WTC11 (cell line): ENCODE results near the gene PF4V1. TPM values are rescaled to one million over a fixed set of nuclear protein-coding genes. Genes with fewer than 3 reads are reported as not detected.

Experiments
- ATAC-seq: fragments of 200-7000 bp; cut with Tn5 transposase; 2 replicates; pipeline ENCODE4 v1.10.0; 2021; ENCODE audit warnings: mild to moderate bottlenecking, moderate library complexity
- CTCF ChIA-PET: fragments of 300-600 bp; sonication (Branson Sonifier 250); formaldehyde crosslinking; loops from one replicate; lab custom pipeline; 2021; ENCODE audit warnings: antibody characterized with exemption; lab: Charles Lee
- POLR2A ChIA-PET: fragments of 350-600 bp; sonication (Branson Sonifier 250); formaldehyde crosslinking; loops from one replicate; lab custom pipeline; 2021; ENCODE audit warnings: antibody characterized with exemption; lab: Charles Lee
- DNase-seq: peaks from one replicate; pipeline ENCODE4 v3.0.0; 2021; ENCODE audit warnings: low spot score
- H3K27ac Mint-ChIP-seq: 2 replicates; pipeline ENCODE4 v1.8.0; 2021; ENCODE audit warnings: mixed read lengths
- H3K27me3 Mint-ChIP-seq: 2 replicates; pipeline ENCODE4 v1.8.0; 2021; ENCODE audit warnings: low read depth, mild to moderate bottlenecking, moderate library complexity, mixed read lengths
- H3K36me3 Mint-ChIP-seq: 2 replicates; pipeline ENCODE4 v1.8.0; 2021; ENCODE audit warnings: mixed read lengths
- H3K4me1 Mint-ChIP-seq: 2 replicates; pipeline ENCODE4 v1.8.0; 2022; ENCODE audit warnings: mixed read lengths
- H3K4me3 Mint-ChIP-seq: 2 replicates; pipeline ENCODE4 v1.8.0; 2021; ENCODE audit warnings: mild to moderate bottlenecking, moderate library complexity, mixed read lengths
- H3K9me3 Mint-ChIP-seq: 2 replicates; pipeline ENCODE4 v1.8.0; 2021; ENCODE audit warnings: mixed read lengths
- CBFB ChIP-seq: sonication (generic); formaldehyde crosslinking; IDR thresholded peaks from 2 replicates; pipeline ENCODE4 v1.8.1; 2022; ENCODE audit warnings: mild to moderate bottlenecking, low read depth, missing genetic modification reagents
- CDX4 ChIP-seq: fragments of 250-450 bp; sonication (Bioruptor Pico); IDR thresholded peaks from 2 replicates; pipeline ENCODE4 v1.9.0; 2021; ENCODE audit warnings: moderate library complexity, mild to moderate bottlenecking, inconsistent platforms, borderline replicate concordance
- CREM ChIP-seq: sonication (generic); formaldehyde crosslinking; IDR thresholded peaks from 2 replicates; pipeline ENCODE4 v1.8.1; 2022; ENCODE audit warnings: mild to moderate bottlenecking, missing genetic modification reagents, moderate library complexity
- E2F1 ChIP-seq: sonication (generic); formaldehyde crosslinking; IDR thresholded peaks from 2 replicates; pipeline ENCODE4 v1.8.0; 2022; ENCODE audit warnings: mild to moderate bottlenecking, missing genetic modification reagents
- FOXJ3 ChIP-seq: sonication (generic); formaldehyde crosslinking; IDR thresholded peaks from 2 replicates; pipeline ENCODE4 v1.9.0; 2021; ENCODE audit warnings: missing genetic modification reagents, mild to moderate bottlenecking, borderline replicate concordance
- GABPB1 ChIP-seq: sonication (generic); formaldehyde crosslinking; IDR thresholded peaks from 2 replicates; pipeline ENCODE4 v1.8.1; 2023; ENCODE audit warnings: mild to moderate bottlenecking, missing genetic modification reagents
- JAZF1 ChIP-seq: fragments of 250-450 bp; sonication (Bioruptor Pico); IDR thresholded peaks from 2 replicates; pipeline ENCODE4 v1.9.0; 2021; ENCODE audit warnings: moderate library complexity, mild to moderate bottlenecking, inconsistent platforms
- MXD4 ChIP-seq: fragments of 250-450 bp; sonication (Bioruptor Pico); IDR thresholded peaks from 2 replicates; pipeline ENCODE4 v1.8.0; 2021; ENCODE audit warnings: mild to moderate bottlenecking, moderate library complexity, borderline replicate concordance
- NFATC4 ChIP-seq: fragments of 250-450 bp; sonication (Bioruptor Pico); IDR thresholded peaks from 2 replicates; pipeline ENCODE4 v1.9.0; 2021; ENCODE audit warnings: mild to moderate bottlenecking
- NR1H2 ChIP-seq: sonication (generic); formaldehyde crosslinking; IDR thresholded peaks from 2 replicates; pipeline ENCODE4 v1.9.0; 2021; ENCODE audit warnings: mild to moderate bottlenecking, moderate library complexity, missing genetic modification reagents
- OVOL2 ChIP-seq: fragments of 250-450 bp; sonication (Bioruptor Pico); IDR thresholded peaks from 2 replicates; pipeline ENCODE4 v1.9.0; 2021; ENCODE audit warnings: mild to moderate bottlenecking, borderline replicate concordance
- PREB ChIP-seq: sonication (generic); formaldehyde crosslinking; IDR thresholded peaks from 2 replicates; pipeline ENCODE4 v1.8.1; 2022; ENCODE audit warnings: mild to moderate bottlenecking, missing genetic modification reagents, moderate library complexity, borderline replicate concordance
- PRRX2 ChIP-seq: fragments of 250-450 bp; sonication (Bioruptor Pico); IDR thresholded peaks from 2 replicates; pipeline ENCODE4 v1.8.0; 2021; ENCODE audit warnings: mild to moderate bottlenecking
- USF1 ChIP-seq: sonication (generic); formaldehyde crosslinking; IDR thresholded peaks from 2 replicates; pipeline ENCODE4 v1.8.0; 2022; ENCODE audit warnings: mild to moderate bottlenecking, missing genetic modification reagents
- USF2 ChIP-seq: sonication (generic); formaldehyde crosslinking; IDR thresholded peaks from 2 replicates; pipeline ENCODE4 v1.8.1; 2023; ENCODE audit warnings: mild to moderate bottlenecking, missing genetic modification reagents, moderate library complexity
- ZBTB43 ChIP-seq: sonication (generic); formaldehyde crosslinking; IDR thresholded peaks from 2 replicates; pipeline ENCODE4 v1.8.1; 2023; ENCODE audit warnings: mild to moderate bottlenecking, missing genetic modification reagents
- ZMAT4 ChIP-seq: fragments of 250-450 bp; sonication (Bioruptor Pico); IDR thresholded peaks from 2 replicates; pipeline ENCODE4 v1.9.0; 2021; ENCODE audit warnings: mild to moderate bottlenecking
- ZNF281 ChIP-seq: sonication (generic); formaldehyde crosslinking; IDR thresholded peaks from 2 replicates; pipeline ENCODE4 v1.8.0; 2023; ENCODE audit warnings: mild to moderate bottlenecking, missing genetic modification reagents
- ZNF317 ChIP-seq: sonication (generic); formaldehyde crosslinking; IDR thresholded peaks from 2 replicates; pipeline ENCODE4 v1.8.1; 2023; ENCODE audit warnings: low read depth, mild to moderate bottlenecking, moderate library complexity, missing genetic modification reagents, borderline replicate concordance
- ZNF416 ChIP-seq: fragments of 250-450 bp; sonication (Bioruptor Pico); IDR thresholded peaks from 2 replicates; pipeline ENCODE4 v1.9.0; 2021; ENCODE audit warnings: mild to moderate bottlenecking, inconsistent platforms
- ZSCAN18 ChIP-seq: fragments of 250-450 bp; sonication (Bioruptor Pico); IDR thresholded peaks from 2 replicates; pipeline ENCODE4 v2.1.2; 2022; ENCODE audit warnings: mild to moderate bottlenecking, moderate library complexity
- total RNA-seq: library from RNA; stranded (reverse); gene quantifications from 3 replicates; pipeline ENCODE4 v1.2.3, GENCODE V29; 2021

The PF4V1 gene
- total RNA-seq, 1 experiment from 2014 or later = not detected

- Mint-ChIP-seq H3K9me3 (no peaks in the 10 kb centered on the region), H3K27me3 (peaks cover 37% of the 10 kb centered on the region), H3K36me3 (no peaks in the 10 kb centered on the region), H3K27ac (no peak overlapping the region), H3K4me3 (no peak overlapping the region), H3K4me1 (peaks cover 18% of the 10 kb centered on the region)
- TF ChIP-seq PRRX2 (CRISPR knock-in tag) = no peak
- no peak for TF ChIP-seq MXD4 (CRISPR knock-in tag)
- TF ChIP-seq ZNF281 = no peak
- no peak for TF ChIP-seq PREB (CRISPR knock-in tag)
- TF ChIP-seq NR1H2 (CRISPR knock-in tag) = no peak
- no peak for TF ChIP-seq GABPB1 (CRISPR knock-in tag)
- no peak for TF ChIP-seq USF2 (CRISPR knock-in tag)
- TF ChIP-seq JAZF1 (CRISPR knock-in tag) = no peak
- TF ChIP-seq ZNF317 = no peak
- TF ChIP-seq USF1 (CRISPR knock-in tag) = no peak
- TF ChIP-seq E2F1 (CRISPR knock-in tag) = no peak
- no peak for DNase-seq
- ChIA-PET POLR2A (no interaction called here), CTCF (no interaction called here)
- ATAC-seq = no peak
Measured at GRCh38 chr4:73872316-73873108, 19.4 kb downstream of the PF4V1 start.

GRCh38 chr4:73874386-73874785 is 21.3 kb downstream of the PF4V1 start:
- ATAC-seq (no peak), DNase-seq (no peak)
- H3K4me3 Mint-ChIP-seq = no peak overlapping the region
- no peak overlapping the region for H3K27ac Mint-ChIP-seq
- H3K36me3 Mint-ChIP-seq = no peaks in the 10 kb centered on the region
- POLR2A ChIA-PET = no interaction called here
- CTCF ChIA-PET = no interaction called here
- peaks cover 21% of the 10 kb centered on the region for H3K27me3 Mint-ChIP-seq
- peaks cover 6% of the 10 kb centered on the region for H3K4me1 Mint-ChIP-seq
- no peaks in the 10 kb centered on the region for H3K9me3 Mint-ChIP-seq
- TF ChIP-seq CBFB (CRISPR knock-in tag) (no peak), CDX4 (CRISPR knock-in tag) (no peak), ZNF416 (no peak), OVOL2 (CRISPR knock-in tag) (no peak), ZBTB43 (CRISPR knock-in tag) (no peak), NFATC4 (CRISPR knock-in tag) (no peak), ZSCAN18 (CRISPR knock-in tag) (no peak), FOXJ3 (CRISPR knock-in tag) (no peak), ZMAT4 (no peak), CREM (CRISPR knock-in tag) (no peak)
